ENCODE results near the gene PROSER2. TPM values are rescaled to one million over a fixed set of nuclear protein-coding genes. Genes with fewer than 3 reads are reported as not detected.

The PROSER2 gene
- total RNA-seq, 1 experiment from 2014 or later, result 4.1 TPM

DNA sequence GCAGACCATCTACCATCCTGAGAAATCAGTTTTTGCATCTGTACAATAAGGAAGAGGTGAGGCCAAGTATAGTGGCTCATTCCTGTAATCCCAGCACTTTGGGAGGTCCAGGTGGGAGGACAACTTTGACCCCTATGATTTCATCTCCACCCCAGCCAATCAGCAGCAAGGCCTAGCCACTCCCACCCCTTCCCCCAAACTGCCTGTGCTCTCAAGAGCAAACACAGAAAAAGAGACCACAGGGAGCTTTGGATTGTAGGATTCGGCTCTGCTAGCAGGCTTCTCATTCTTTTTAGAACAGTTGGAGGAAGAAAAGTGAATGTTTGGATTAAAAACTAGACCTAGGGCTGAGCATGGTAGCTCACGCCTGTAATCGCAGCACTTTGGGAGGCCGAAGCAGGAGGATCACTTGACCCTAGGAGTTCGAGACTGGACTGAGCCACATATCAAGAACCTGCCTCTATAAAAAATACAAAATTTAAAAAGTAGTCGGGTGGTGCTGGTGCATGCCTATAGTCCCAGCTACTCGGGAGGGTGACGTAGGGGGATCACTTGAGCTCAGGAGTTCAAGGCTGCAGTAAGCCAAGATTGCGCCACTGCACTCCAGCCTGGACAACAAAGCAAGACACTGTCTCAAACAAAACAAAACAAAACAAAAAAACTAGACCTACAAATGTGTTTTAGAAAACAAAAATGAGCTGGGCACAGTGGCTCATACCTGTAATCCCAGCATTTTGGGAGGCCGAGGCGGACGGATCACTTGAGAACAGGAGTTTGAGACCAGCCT is 25.1 kb upstream of the PROSER2 start:
- no TSS peak for BruUV-seq (replicated peaks)
- no peaks in the 10 kb centered on the region for H3K36me3 ChIP-seq (ENCODE audit: control insufficient read depth, insufficient read depth, low read length)
- TF ChIP-seq POLR2AphosphoS5 (IDR thresholded peaks at IDR 0.05; ENCODE audit: low read depth, low read length) (no peak), TCF7L2 (IDR thresholded peaks at IDR 0.05; ENCODE audit: low read depth, low read length) (no peak), SIN3A (IDR thresholded peaks at IDR 0.05; ENCODE audit: borderline replicate concordance, insufficient read depth, low read depth, low read length) (no peak)
- TF ChIP-seq, protein P1, sequence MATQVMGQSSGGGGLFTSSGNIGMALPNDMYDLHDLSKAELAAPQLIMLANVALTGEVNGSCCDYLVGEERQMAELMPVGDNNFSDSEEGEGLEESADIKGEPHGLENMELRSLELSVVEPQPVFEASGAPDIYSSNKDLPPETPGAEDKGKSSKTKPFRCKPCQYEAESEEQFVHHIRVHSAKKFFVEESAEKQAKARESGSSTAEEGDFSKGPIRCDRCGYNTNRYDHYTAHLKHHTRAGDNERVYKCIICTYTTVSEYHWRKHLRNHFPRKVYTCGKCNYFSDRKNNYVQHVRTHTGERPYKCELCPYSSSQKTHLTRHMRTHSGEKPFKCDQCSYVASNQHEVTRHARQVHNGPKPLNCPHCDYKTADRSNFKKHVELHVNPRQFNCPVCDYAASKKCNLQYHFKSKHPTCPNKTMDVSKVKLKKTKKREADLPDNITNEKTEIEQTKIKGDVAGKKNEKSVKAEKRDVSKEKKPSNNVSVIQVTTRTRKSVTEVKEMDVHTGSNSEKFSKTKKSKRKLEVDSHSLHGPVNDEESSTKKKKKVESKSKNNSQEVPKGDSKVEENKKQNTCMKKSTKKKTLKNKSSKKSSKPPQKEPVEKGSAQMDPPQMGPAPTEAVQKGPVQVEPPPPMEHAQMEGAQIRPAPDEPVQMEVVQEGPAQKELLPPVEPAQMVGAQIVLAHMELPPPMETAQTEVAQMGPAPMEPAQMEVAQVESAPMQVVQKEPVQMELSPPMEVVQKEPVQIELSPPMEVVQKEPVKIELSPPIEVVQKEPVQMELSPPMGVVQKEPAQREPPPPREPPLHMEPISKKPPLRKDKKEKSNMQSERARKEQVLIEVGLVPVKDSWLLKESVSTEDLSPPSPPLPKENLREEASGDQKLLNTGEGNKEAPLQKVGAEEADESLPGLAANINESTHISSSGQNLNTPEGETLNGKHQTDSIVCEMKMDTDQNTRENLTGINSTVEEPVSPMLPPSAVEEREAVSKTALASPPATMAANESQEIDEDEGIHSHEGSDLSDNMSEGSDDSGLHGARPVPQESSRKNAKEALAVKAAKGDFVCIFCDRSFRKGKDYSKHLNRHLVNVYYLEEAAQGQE (IDR thresholded peaks at IDR 0.05; ENCODE audit: insufficient read depth in 1 of 2, low read depth in 2 of 2, low read length in 1 of 2), result no peak
- TF ChIP-seq, protein P2, sequence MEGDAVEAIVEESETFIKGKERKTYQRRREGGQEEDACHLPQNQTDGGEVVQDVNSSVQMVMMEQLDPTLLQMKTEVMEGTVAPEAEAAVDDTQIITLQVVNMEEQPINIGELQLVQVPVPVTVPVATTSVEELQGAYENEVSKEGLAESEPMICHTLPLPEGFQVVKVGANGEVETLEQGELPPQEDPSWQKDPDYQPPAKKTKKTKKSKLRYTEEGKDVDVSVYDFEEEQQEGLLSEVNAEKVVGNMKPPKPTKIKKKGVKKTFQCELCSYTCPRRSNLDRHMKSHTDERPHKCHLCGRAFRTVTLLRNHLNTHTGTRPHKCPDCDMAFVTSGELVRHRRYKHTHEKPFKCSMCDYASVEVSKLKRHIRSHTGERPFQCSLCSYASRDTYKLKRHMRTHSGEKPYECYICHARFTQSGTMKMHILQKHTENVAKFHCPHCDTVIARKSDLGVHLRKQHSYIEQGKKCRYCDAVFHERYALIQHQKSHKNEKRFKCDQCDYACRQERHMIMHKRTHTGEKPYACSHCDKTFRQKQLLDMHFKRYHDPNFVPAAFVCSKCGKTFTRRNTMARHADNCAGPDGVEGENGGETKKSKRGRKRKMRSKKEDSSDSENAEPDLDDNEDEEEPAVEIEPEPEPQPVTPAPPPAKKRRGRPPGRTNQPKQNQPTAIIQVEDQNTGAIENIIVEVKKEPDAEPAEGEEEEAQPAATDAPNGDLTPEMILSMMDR (IDR thresholded peaks at IDR 0.05), result no peak
- no peak overlapping the region for H3K27ac ChIP-seq (ENCODE audit: low read length)
- H3K27me3 ChIP-seq (ENCODE audit: control insufficient read depth, insufficient read depth, low read length), result no peaks in the 10 kb centered on the region
- H3K4me3 ChIP-seq (ENCODE audit: low read depth in 2 of 2, low read length in 2 of 2), result no peak overlapping the region
- ChIA-PET POLR2A (no interaction called here), CTCF (no interaction called here)
- ATAC-seq, result no peak
- no peaks in the 10 kb centered on the region for H3K4me1 ChIP-seq (ENCODE audit: control insufficient read depth, insufficient read depth, low read length)
- intact Hi-C loops (cut with micrococcal nuclease; ENCODE audit: unreplicated experiment), result no loop called here
- H3K9me3 ChIP-seq (ENCODE audit: control insufficient read depth, insufficient read depth, low read depth, low read length), result no peaks in the 10 kb centered on the region
- in situ Hi-C loops (cut with HindIII; ENCODE audit: low pct_unique_long_range_greater_than_20kb, low sequenced_read_pairs), result no loop called here
- DNase-seq (ENCODE audit: low read depth, low spot score), result no peak

DNA sequence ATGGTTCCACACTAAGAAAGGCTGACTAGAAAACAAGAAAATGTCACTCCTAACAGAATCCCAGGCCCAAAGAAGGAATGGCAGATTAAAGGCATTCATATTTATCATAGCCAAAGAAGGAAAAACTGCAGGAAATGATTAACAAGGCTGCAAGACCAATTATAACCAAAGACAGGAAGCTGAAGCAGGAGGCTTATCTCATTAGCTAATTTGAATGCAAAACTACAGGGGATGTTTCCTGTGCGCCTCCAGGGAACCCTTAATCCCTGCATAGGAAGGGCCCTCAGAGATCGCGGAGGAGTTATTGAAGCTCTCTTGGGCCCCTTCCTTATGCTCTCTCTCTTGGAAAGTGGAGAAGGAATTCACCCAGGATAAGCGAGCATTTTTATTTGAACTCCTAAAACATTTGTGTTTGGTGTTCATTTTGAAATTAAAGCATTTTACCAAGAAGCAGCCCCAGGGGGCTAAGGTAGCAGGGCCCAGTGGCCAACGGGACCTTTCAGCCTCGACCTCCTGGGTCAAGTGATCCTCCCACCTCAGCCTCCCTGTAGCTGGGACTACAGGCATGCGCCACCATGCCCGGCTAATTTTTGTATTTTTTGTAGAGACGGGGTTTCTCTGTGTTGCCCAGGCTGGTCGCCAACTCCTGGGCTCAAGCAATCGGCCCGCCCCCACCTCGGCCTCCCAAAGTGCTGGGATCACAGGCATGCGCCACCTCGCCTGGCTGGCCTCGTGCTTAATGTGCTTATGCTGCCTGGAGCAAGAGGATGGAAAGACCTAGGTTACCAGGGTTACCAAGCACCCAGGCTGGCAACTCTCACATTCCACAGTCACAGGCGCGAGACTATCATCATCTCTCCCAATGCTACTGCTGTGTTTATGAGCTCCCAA is 24.1 kb upstream of the PROSER2 start:
- DNase-seq (ENCODE audit: low read depth, low spot score) (no peak), ATAC-seq (no peak)
- intact Hi-C loops (cut with micrococcal nuclease; ENCODE audit: unreplicated experiment), result no loop called here
- H3K4me3 ChIP-seq (ENCODE audit: low read depth in 2 of 2, low read length in 2 of 2), result no peak overlapping the region
- no peaks in the 10 kb centered on the region for H3K9me3 ChIP-seq (ENCODE audit: control insufficient read depth, insufficient read depth, low read depth, low read length)
- no peaks in the 10 kb centered on the region for H3K4me1 ChIP-seq (ENCODE audit: control insufficient read depth, insufficient read depth, low read length)
- no peak overlapping the region for H3K27ac ChIP-seq (ENCODE audit: low read length)
- POLR2A ChIA-PET, result no interaction called here
- H3K36me3 ChIP-seq (ENCODE audit: control insufficient read depth, insufficient read depth, low read length), result no peaks in the 10 kb centered on the region
- no peaks in the 10 kb centered on the region for H3K27me3 ChIP-seq (ENCODE audit: control insufficient read depth, insufficient read depth, low read length)
- CTCF ChIA-PET, result no interaction called here
- in situ Hi-C loops (cut with HindIII; ENCODE audit: low pct_unique_long_range_greater_than_20kb, low sequenced_read_pairs), result no loop called here
- TF ChIP-seq, protein P1 (IDR thresholded peaks at IDR 0.05; ENCODE audit: insufficient read depth in 1 of 2, low read depth in 2 of 2, low read length in 1 of 2), result no peak
- TF ChIP-seq, protein P2 (IDR thresholded peaks at IDR 0.05), result no peak
- TF ChIP-seq SIN3A (IDR thresholded peaks at IDR 0.05; ENCODE audit: borderline replicate concordance, insufficient read depth, low read depth, low read length) (no peak), POLR2AphosphoS5 (IDR thresholded peaks at IDR 0.05; ENCODE audit: low read depth, low read length) (no peak), TCF7L2 (IDR thresholded peaks at IDR 0.05; ENCODE audit: low read depth, low read length) (no peak)
- no TSS peak for BruUV-seq (replicated peaks)

Measured in Panc1 (cell line).